Neural progenitor cell (in vitro differentiated cells): ENCODE data around the gene UGGT1. TPM values are rescaled to one million over a fixed set of nuclear protein-coding genes. Genes with fewer than 3 reads are reported as not detected.

Experiments
- DNase-seq: peaks from one replicate; pipeline ENCODE4 v3.0.0-alpha.2; 2016; ENCODE audit warnings: low spot score
- H2AFZ ChIP-seq: fragments of 200-600 bp; sonication (generic); replicated peaks from 2 replicates; pipeline ENCODE4 v1.6.1; 2016; ENCODE audit warnings: antibody characterized with exemption
- H3F3A ChIP-seq: fragments of 200-600 bp; sonication (generic); 2 replicates; pipeline ENCODE4 v1.6.1; 2016; ENCODE audit warnings: antibody characterized with exemption, low read depth
- H3K27ac ChIP-seq: fragments of 200-600 bp; sonication (generic); 2 replicates; pipeline ENCODE4 v1.5.1; 2016; ENCODE audit warnings: mild to moderate bottlenecking
- H3K27me3 ChIP-seq: fragments of 200-600 bp; sonication (generic); 2 replicates; pipeline ENCODE4 v1.6.1; 2016; ENCODE audit warnings: mild to moderate bottlenecking, moderate library complexity
- H3K36me3 ChIP-seq: fragments of 200-600 bp; sonication (generic); 2 replicates; pipeline ENCODE4 v1.5.1; 2016
- H3K4me1 ChIP-seq: fragments of 200-600 bp; sonication (generic); 2 replicates; pipeline ENCODE4 v1.6.1; 2016; ENCODE audit warnings: mixed run types
- H3K4me2 ChIP-seq: fragments of 200-600 bp; sonication (generic); 2 replicates; pipeline ENCODE4 v1.6.1; 2016
- H3K4me3 ChIP-seq: fragments of 200-600 bp; sonication (generic); 2 replicates; pipeline ENCODE4 v1.5.1; 2016
- H3K79me2 ChIP-seq: fragments of 200-600 bp; sonication (generic); 2 replicates; pipeline ENCODE4 v1.6.1; 2016; ENCODE audit warnings: low read depth
- H3K9ac ChIP-seq: fragments of 200-600 bp; sonication (generic); 2 replicates; pipeline ENCODE4 v1.6.1; 2016
- H3K9me3 ChIP-seq: fragments of 200-600 bp; sonication (generic); 2 replicates; pipeline ENCODE4 v1.5.1; 2016; ENCODE audit warnings: low read depth
- H4K20me1 ChIP-seq: fragments of 200-600 bp; sonication (generic); 2 replicates; pipeline ENCODE4 v1.6.1; 2016; ENCODE audit warnings: low read depth
- H3K27ac Mint-ChIP-seq: 3 replicates; pipeline ENCODE4 v1.8.0; 2021; ENCODE audit warnings: mixed read lengths
- H3K27me3 Mint-ChIP-seq: 2 replicates; pipeline ENCODE4 v1.8.0; 2022; ENCODE audit warnings: low read depth, mild to moderate bottlenecking, inconsistent platforms, moderate library complexity, mixed read lengths; ENCODE audit not compliant: insufficient read depth
- H3K36me3 Mint-ChIP-seq: 3 replicates; pipeline ENCODE4 v1.8.0; 2021; ENCODE audit warnings: mixed read lengths
- H3K4me1 Mint-ChIP-seq: 3 replicates; pipeline ENCODE4 v1.8.0; 2021; ENCODE audit warnings: mixed read lengths
- H3K4me3 Mint-ChIP-seq: 3 replicates; pipeline ENCODE4 v1.8.0; 2021; ENCODE audit warnings: mild to moderate bottlenecking, moderate library complexity, mixed read lengths
- H3K9me3 Mint-ChIP-seq: 3 replicates; pipeline ENCODE4 v1.8.0; 2020; ENCODE audit warnings: mixed read lengths
- CTCF ChIP-seq: fragments of 200-600 bp; sonication (generic); IDR thresholded peaks from 2 replicates; pipeline ENCODE4 v1.5.1; 2017; ENCODE audit warnings: antibody characterized with exemption, mild to moderate bottlenecking
- EZH2 ChIP-seq: fragments of 200-600 bp; sonication (generic); IDR thresholded peaks from 2 replicates; pipeline ENCODE4 v1.6.1; 2017; ENCODE audit warnings: antibody characterized with exemption, mild to moderate bottlenecking, moderate library complexity
- EZH2phosphoT487 ChIP-seq: fragments of 200-600 bp; sonication (generic); IDR thresholded peaks from 2 replicates; pipeline ENCODE4 v1.6.1; 2017; ENCODE audit warnings: antibody characterized with exemption
- small RNA-seq: library from RNA; depleted of rRNA; stranded (forward); fragments of <200 nt; gene quantifications from one replicate; pipeline ENCODE3, GENCODE V24; 2015
- total RNA-seq: library from RNA; depleted of rRNA; stranded (reverse); fragments of >200 nt; gene quantifications from 2 replicates; pipeline ENCODE4 v1.2.3, GENCODE V29; 2015; ENCODE audit warnings: low replicate concordance

UGGT1 gene
- total RNA-seq, 1 donor from 2014 or later, result 56.3 TPM

DNA sequence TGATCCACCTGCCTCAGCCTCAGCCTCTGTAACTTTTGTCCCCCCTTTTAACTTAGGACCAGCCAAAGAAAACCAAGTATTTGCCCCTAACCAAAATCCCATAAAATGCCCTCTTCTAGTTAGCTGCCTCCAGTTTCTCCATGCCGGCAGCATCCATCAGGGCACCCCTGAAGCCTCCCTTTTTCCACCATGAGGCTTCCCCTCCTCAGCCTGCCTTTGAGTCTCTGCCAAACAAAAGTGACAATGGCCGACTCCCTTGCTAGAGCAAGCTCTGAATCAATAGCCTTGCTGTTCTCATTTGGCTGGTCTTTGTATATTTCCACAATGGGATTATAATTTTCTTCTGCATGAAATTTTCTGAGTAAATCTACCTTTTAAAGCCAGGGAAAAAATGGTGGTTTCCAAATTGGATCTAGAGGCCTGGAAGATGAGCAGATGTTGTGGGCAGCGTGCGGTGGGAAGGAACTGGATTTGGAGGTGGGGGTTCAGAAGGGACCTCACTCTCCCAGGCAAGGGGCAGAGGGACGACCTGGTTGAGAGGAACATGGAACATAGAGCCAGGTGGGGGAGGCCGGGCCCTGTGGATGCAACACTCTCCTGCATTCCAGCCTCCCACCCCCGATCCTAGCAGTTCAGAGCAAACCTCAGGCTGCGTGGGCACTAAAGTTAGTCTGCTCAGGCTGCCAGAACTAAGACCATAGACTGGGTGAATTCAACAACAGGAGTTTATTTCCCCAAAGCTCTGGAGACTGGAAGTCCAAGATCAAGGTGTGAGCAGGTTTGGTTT, 147.1 kb downstream of the UGGT1 start:
- TF ChIP-seq CTCF, result no peak
- TF ChIP-seq EZH2phosphoT487, result no peak

DNA sequence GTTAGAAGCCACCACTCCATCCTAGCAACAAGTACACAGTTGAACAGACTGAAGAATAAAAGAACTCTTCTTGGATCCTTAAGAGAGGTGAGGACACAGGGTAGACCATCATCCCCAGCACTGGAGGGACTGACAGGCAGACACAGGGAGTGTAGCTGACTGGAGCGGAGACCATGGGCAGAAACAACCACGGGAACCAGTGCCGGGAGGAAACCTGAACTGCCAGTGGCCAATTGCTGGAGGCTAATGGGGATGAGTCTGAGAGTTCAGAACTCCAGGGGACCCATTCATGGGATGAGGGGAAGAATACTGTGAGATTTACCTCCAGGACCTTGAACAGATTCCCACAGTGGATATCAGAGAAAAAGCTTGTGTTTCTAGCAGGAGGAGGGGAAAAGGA, 150.9 kb downstream of the UGGT1 start:
- no peak overlapping the region for H3K27ac Mint-ChIP-seq
- H3K27me3 Mint-ChIP-seq, result peaks cover 3% of the 10 kb centered on the region
- Histone ChIP-seq H2AFZ (no peak overlapping the region), H3K79me2 (no peaks in the 10 kb centered on the region), H3K36me3 (no peaks in the 10 kb centered on the region), H3K9ac (no peak overlapping the region), H3K4me1 (peaks cover 18% of the 10 kb centered on the region), H3K4me2 (no peak overlapping the region), H3F3A (no peaks in the 10 kb centered on the region), H4K20me1 (no peaks in the 10 kb centered on the region), H3K27me3 (no peaks in the 10 kb centered on the region), H3K9me3 (no peaks in the 10 kb centered on the region), H3K27ac (no peak overlapping the region), H3K4me3 (no peak overlapping the region)
- H3K4me1 Mint-ChIP-seq, result peaks cover 13% of the 10 kb centered on the region
- H3K36me3 Mint-ChIP-seq, result no peaks in the 10 kb centered on the region
- TF ChIP-seq EZH2phosphoT487 (no peak), CTCF (no peak), EZH2 (no peak)
- H3K9me3 Mint-ChIP-seq, result no peaks in the 10 kb centered on the region
- DNase-seq, result peak; percentile 42
- H3K4me3 Mint-ChIP-seq, result no peak overlapping the region

More for the DNA sequence above, 147.1 kb downstream of the UGGT1 start:
- Histone ChIP-seq H3F3A (no peaks in the 10 kb centered on the region), H3K9me3 (no peaks in the 10 kb centered on the region), H3K9ac (no peak overlapping the region), H3K27me3 (peaks cover 8% of the 10 kb centered on the region), H3K36me3 (no peaks in the 10 kb centered on the region), H3K4me3 (no peak overlapping the region), H3K4me2 (no peak overlapping the region), H4K20me1 (no peaks in the 10 kb centered on the region), H3K27ac (no peak overlapping the region), H2AFZ (no peak overlapping the region), H3K4me1 (peaks cover 15% of the 10 kb centered on the region), H3K79me2 (no peaks in the 10 kb centered on the region)
- H3K27ac Mint-ChIP-seq, result no peak overlapping the region
- no peaks in the 10 kb centered on the region for H3K9me3 Mint-ChIP-seq
- H3K4me1 Mint-ChIP-seq, result peaks cover 16% of the 10 kb centered on the region
- H3K27me3 Mint-ChIP-seq, result peaks cover 8% of the 10 kb centered on the region
- H3K4me3 Mint-ChIP-seq, result no peak overlapping the region
- no peak for DNase-seq
- no peaks in the 10 kb centered on the region for H3K36me3 Mint-ChIP-seq

Small RNAs within 50 kb of the gene (small RNA-seq; reads per million reads assigned to genes)
- gene AC108059.2 (not detected), gene AC108059.3 (not detected), gene DYNLT3P2 (not detected), gene RF00019 (not detected)

Other genes with a start within 250 kb of the UGGT1 start
- 32.2 and 33.7 TPM in 2 replicates for gene POLR2D, start 233.0 kb upstream of the UGGT1 start, total RNA-seq
- gene AMMECR1L, start 205.2 kb upstream of the UGGT1 start, total RNA-seq, result 19.0 and 21.0 TPM in 2 replicates
- 19.8 and 30.3 TPM in 2 replicates for gene SAP130, start 63.1 kb upstream of the UGGT1 start, total RNA-seq
- 31.1 and 71.0 TPM in 2 replicates for gene HS6ST1, start 227.7 kb downstream of the UGGT1 start, total RNA-seq